Putamen (tissue), 1 donor: ENCODE results near the gene GADD45GIP1.
"Not testable (repeated sequence)": the region's sequence is repeated elsewhere in the genome, so short reads cannot be mapped to it uniquely, and the experiment has no call there.

Experiments
- DNase-seq: peaks from one replicate; pipeline ENCODE4 v3.0.0-alpha.2; 2016; ENCODE audit warnings: low spot score

GADD45GIP1 gene

GRCh38 chr19:12939975-12940423 is 17.0 kb downstream of the GADD45GIP1 start:
- no peak for DNase-seq

GRCh38 chr19:12938779-12939601 is 18.0 kb downstream of the GADD45GIP1 start:
- no peak for DNase-seq

- peak; percentile 99 for DNase-seq
Observed at GRCh38 chr19:12937927-12938778, 18.9 kb downstream of the GADD45GIP1 start, which contains the start of gene CALR. CALR (plus strand) TSS chr19:12938609; CDS start chr19:12938680, 71 bp downstream.

GRCh38 chr19:12937093-12937926 is 19.7 kb downstream of the GADD45GIP1 start:
- no peak for DNase-seq

- DNase-seq = no peak
Observed at GRCh38 chr19:12936582-12936981, 20.4 kb downstream of the GADD45GIP1 start.

GRCh38 chr19:12935071-12935470 is 22.0 kb downstream of the GADD45GIP1 start:
- DNase-seq = no peak

- DNase-seq = peak; percentile 95
Observed at GRCh38 chr19:12933287-12934072, 23.5 kb downstream of the GADD45GIP1 start, which contains the start of gene FARSA. FARSA (minus strand) TSS chr19:12933711; CDS start chr19:12933696, 15 bp downstream.

GRCh38 chr19:12932392-12933286 is 24.4 kb downstream of the GADD45GIP1 start:
- no peak for DNase-seq

GRCh38 chr19:12930002-12930645 is 26.9 kb downstream of the GADD45GIP1 start:
- no peak for DNase-seq

- no peak for DNase-seq
Observed at GRCh38 chr19:12924621-12925310, 32.3 kb downstream of the GADD45GIP1 start.

GRCh38 chr19:12922959-12923358 is 34.1 kb downstream of the GADD45GIP1 start:
- no peak for DNase-seq

- no peak for DNase-seq
Observed at GRCh38 chr19:12921047-12921446, 36.0 kb downstream of the GADD45GIP1 start.

GRCh38 chr19:12918253-12918652 is 38.8 kb downstream of the GADD45GIP1 start:
- DNase-seq = no peak

- DNase-seq = not testable (repeated sequence)
Observed at GRCh38 chr19:12915860-12916259, 41.2 kb downstream of the GADD45GIP1 start.

- no peak for DNase-seq
Observed at GRCh38 chr19:12913851-12914690, 43.0 kb downstream of the GADD45GIP1 start.

- DNase-seq = peak; percentile 83
Observed at GRCh38 chr19:12913011-12913561, 43.9 kb downstream of the GADD45GIP1 start.

GRCh38 chr19:12912571-12912970 is 44.5 kb downstream of the GADD45GIP1 start:
- DNase-seq = no peak
